ENCODE data around the gene SLFNL1.

DNA sequence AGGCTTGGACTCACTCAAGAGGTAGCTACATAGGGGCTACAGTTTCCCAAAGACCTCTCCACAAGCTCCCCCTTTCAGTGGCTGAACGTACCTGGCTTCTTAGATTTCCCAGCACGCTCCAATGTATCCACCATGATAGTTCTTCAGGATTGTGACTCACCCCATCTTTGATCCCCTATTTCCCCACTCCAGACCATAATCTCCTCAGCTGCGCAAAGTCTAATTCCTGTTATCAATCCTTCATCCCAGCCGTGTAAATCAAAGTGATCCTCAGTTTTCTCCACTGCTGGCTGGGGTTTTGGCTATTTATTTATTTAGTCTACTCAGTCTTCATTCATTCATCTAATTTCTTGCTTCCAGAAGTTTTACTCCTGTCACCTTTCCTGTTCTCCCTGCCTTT, 55.1 kb downstream of the SLFNL1 start:
- TF ChIP-seq, protein P1, sequence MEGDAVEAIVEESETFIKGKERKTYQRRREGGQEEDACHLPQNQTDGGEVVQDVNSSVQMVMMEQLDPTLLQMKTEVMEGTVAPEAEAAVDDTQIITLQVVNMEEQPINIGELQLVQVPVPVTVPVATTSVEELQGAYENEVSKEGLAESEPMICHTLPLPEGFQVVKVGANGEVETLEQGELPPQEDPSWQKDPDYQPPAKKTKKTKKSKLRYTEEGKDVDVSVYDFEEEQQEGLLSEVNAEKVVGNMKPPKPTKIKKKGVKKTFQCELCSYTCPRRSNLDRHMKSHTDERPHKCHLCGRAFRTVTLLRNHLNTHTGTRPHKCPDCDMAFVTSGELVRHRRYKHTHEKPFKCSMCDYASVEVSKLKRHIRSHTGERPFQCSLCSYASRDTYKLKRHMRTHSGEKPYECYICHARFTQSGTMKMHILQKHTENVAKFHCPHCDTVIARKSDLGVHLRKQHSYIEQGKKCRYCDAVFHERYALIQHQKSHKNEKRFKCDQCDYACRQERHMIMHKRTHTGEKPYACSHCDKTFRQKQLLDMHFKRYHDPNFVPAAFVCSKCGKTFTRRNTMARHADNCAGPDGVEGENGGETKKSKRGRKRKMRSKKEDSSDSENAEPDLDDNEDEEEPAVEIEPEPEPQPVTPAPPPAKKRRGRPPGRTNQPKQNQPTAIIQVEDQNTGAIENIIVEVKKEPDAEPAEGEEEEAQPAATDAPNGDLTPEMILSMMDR (IDR thresholded peaks at IDR 0.05), result no peak
- no peak for TF ChIP-seq POLR2A (IDR thresholded peaks at IDR 0.05)
